NCI-H2196 treated with DMSO at 0.1 percent for 48 hours (cell line): Measurements from ENCODE around the gene ZMYND19.
"Not testable (repeated sequence)": the region's sequence is repeated elsewhere in the genome, so short reads cannot be mapped to it uniquely, and the experiment has no call there.

ENCODE experiments used
- DNase-seq: peaks from one replicate; lab custom pipeline; 2025; ENCODE audit not compliant: unreplicated experiment; lab: John Stamatoyannopoulos, UW

The ZMYND19 gene

DNA sequence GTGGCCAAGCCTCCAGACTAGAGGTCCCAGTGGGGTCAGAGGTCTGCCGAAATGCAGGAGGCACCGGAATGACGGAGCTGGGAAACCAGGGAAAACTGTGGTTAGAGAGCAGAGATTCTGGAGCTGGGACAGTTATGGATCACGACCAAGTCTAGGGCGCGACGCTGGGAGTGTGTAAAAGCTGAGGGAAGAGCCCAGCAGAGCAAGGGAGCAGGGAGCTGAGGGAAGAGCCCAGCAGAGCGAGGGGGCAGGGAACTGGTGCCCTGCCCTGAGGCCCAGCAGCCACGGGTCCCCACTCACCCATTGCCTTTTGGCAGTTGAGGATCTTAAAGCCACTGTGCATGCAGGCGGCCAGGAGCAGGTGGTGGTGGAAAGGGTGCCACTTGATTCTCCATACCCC, 26.2 kb downstream of the ZMYND19 start:
- no peak for DNase-seq

DNA sequence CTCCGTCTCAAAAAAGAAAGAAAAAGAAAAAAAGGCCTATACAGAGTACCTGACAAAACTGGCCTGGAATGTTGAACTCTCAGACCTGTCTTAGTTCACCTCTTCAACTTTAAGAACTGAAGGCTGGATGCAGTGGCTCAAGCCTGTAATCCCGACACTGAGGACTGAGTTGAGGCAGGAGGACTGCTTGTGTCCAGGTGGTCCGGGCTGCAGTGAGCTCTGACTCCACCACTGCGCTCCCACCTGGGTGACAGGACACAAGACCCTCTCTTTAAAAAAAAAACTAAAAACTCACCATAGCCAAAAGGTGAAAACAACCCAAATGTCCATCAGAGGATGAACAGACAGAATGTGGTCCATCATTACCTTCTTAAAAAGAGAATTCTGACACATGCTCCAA, 32.2 kb downstream of the ZMYND19 start:
- no peak for DNase-seq

DNA sequence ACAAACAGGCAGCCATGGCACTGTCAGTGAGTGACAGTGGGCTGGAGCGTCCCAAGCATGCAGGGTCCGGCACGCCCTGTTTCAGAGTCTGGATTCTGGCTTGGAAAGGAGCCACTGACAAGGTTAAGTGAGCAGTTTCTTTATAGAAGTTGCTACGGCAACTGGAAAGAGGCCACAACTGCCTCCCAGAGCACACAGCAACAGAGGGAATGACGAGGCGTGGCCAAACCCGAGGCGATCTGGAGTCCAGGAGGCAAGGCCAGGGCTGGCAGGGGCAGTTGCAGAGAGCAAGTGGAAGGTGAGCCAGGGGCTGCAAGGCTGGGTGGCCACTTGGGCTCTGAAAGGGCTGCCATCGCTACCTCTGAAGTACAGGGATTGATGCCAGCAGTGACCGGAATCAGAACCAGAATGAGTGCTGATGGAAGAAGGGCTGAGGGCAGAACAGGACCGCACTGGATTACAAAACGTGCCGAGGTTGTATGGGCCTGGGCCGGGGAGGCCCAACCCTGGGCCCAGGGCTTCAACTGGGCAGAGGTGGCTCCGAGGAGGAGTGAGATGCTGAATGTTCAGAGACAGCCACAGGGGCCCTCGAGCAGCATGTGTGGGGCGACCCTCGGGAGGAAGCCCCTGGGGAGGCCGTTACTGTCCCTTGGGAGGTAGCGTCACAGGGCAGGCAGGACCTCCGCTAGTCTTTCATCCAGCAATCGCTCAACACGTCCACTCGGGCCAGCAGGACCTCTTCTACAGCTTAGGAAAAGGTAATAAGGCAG, 34.1 kb downstream of the ZMYND19 start:
- no peak for DNase-seq

DNA sequence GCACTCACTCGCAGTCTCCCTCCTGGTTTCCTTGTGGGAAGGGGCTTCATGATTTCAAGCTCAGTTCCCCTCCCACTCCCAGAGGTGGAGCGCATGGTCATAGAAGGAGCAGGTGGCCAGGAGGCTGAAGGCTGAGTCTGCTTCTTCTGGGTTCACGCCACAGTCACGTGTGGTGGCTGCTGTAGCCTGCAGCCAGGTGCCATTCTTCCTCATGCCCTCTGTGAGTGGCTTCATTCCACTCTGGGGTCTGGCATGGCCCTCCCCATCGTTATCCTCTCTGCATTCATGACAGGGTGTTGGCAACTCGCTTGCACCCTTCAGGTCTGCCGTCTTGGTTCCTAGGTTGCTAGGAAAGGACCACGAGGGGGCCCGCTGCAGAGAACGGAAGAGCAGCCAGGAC, 35.1 kb downstream of the ZMYND19 start:
- no peak for DNase-seq

DNA sequence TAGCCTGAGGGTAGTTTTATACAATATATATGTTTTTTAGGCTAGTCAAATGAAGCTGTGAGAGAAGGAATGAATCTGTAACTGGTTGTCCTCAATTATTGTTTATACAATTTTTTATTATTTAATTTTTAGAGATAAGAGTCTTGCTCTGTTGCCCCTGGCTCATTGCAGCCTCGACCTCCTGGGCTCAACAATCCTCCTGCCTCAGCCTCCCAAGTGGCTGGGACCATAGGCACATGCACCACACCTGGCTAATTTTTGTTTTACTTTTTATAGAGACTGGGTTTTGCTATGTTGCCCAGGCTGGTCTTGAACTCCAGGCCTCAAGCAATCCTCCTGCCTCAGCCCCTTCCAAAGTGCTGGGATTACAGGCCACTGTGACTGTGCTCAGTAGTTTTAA, 36.0 kb downstream of the ZMYND19 start:
- DNase-seq: no peak

DNA sequence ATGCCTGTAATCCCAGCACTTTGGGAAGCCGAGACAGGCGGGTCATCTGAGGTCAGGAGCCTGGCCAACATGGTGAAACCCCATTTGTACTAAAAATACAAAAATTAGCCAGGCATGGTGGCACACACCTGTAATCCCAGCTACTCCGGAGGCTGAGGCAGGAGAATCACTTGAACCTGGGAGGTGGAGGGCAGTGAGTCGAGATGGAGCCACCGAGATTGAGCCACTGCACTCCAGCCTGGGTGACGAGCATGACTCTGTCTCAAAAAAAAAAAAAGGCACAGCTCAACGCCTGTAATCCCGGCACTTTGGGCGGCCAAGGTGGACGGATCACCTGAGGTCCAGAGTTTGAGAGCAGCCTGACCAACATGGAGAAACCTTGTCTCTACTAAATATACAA, 36.7 kb downstream of the ZMYND19 start:
- DNase-seq: not testable (repeated sequence)

DNA sequence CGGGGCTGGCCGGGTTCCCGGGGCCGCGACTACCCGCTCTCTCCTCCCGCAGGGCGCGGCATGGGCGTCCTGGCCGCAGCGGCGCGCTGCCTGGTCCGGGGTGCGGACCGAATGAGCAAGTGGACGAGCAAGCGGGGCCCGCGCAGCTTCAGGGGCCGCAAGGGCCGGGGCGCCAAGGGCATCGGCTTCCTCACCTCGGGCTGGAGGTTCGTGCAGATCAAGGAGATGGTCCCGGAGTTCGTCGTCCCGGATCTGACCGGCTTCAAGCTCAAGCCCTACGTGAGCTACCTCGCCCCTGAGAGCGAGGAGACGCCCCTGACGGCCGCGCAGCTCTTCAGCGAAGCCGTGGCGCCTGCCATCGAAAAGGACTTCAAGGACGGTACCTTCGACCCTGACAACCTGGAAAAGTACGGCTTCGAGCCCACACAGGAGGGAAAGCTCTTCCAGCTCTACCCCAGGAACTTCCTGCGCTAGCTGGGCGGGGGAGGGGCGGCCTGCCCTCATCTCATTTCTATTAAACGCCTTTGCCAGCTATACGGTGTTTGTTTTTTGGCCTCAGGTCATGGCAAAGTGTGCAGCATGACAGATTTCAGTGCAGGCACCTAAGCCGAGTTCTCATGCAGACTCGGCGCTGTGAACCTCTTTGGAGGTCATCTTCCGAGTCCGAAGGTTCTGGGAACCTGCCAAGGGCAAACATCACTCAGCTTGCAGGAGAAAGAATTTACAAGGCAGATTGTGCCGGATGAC, 38.1 kb downstream of the ZMYND19 start:
- DNase-seq: no peak

DNA sequence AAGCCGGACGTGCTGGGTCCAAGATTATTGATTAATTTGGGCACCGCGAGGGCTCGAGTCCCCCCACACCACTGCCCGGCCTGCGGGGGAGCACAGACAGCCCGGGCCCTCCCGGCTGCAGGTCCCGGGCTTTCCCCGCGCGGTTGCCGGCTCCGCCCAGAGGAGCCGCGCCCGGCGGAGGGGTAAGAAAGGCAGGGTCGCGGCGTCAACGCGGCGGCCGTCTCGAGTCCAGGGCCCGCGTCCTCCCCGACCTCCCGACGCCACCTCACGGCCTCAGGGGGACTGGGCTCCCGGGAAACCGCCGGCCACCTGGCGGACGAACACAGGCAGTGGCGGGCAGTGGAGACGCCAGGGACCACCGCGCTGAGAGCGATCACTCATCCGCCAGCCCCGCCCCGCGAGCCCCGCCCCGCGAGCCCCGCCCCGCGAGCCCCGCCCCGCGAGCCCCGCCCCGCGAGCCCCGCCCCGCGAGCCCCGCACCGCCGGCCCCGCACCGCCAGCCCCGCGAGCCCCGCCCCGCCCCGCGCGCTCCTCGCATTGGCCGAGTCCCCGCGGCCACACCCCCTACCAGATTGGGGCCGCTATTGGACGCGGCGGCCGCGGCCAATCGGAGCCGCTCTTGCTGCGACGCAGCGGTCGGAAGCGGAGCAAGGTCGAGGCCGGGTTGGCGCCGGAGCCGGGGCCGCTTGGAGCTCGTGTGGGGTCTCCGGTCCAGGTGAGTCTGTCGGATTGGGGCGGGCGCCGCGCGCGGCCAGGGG, 38.9 kb downstream of the ZMYND19 start, which contains the start of gene MRPL41:
Gene MRPL41, plus strand, starts transcription at position 616 of the 758 bp plus-strand sequence. CDS start 203 bp downstream, outside the sequence.
- peak; percentile 83 for DNase-seq

DNA sequence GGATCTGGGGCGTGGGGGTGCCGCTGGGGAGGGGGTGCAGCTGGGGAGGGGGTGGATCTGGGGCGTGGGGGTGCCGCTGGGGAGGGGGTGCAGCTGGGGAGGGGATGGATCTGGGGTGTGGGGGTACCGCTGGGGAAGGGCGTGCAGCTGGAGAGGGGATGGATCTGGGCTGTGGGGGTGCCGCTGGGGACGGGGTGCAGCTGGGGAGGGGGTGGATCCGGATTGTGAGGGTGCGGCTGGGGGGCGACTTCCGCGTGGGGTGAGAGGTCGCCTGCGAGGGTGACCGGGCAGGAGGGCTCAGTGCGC, 39.4 kb downstream of the ZMYND19 start:
- DNase-seq: not testable (repeated sequence)

DNA sequence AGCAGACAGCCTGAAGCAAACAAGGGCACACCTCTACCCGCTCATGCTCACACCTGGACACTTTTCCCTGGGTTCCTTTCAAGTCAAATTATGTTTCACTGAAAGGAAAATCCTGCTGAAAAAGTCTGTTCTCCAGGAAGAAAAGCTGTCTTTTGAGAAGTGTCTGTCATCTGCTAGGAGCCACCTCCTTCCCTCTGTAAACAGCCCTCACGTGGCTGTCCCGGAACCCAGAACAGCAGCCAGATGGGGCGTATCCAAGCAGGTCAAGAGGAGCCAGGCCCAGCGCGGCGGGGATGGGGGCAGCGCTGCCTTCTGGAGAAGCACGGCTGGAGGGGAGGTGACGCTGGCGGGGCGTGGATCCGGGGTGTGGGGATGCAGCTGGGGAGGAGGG, 40.1 kb downstream of the ZMYND19 start, which contains the start of gene PNPLA7:
Gene PNPLA7, minus strand, starts transcription at position 172 of the 391 bp plus-strand sequence. CDS start 205 bp downstream, outside the sequence.
- peak; percentile 90 for DNase-seq

DNA sequence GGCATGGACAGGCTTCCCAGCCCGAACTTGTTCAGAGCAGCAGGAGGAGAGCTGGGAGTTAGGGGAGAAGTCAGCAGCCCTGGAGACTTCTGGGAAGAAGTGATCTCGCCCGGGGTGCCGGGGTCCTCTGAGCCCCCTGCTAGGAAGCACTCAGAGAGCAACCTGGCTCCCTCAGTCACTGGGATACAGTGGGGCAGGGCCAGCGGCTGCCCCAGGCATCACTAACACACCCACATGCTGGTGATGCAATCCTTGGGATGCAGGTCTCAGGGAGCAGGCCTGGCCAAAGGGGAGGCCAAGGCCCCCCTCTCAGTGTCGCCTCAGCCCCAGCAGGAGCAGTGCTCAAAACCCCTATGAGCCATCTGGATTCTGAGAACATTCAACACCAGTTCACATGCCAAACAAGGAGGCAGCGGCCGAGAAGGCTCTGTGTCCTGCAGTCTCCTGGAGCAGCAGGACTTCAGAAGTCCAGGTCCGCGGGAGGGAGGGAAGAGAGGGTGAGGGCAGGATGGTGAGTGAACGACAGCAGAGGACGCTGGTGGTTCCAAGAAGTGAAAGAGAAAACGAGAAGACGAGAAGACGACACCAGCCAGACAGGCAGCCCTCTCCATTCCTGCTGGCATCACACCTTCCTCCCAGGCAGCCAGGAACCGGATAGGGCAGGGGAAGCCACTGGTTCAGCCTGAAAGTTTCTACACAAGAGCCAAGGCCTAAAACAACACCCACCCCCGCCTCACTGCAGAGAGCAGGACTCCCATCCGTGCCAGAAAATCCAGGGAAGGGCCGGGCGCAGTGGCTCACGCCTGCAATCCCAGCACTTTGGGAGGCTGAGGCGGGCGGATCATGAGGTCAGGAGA, 42.4 kb downstream of the ZMYND19 start:
- no peak for DNase-seq

DNA sequence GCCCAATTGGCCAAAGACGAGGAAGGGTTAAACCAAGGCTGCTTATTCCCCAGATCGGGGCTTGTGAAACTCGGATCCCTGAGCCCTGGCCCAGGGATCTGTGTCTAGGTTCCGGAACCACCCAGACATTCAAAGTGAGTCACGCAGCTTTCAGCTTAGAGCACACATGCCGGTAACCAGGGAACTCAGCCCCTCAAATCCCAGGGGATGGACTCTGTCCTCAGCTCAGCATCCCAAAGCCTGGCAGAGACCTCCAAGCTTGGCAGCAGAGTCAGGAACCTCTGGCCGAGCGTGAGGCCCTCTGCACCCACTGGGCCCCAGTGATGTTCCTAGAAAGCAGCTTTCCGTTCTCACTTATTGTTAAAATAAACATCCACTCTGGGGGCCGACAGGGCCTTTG, 45.2 kb downstream of the ZMYND19 start:
- DNase-seq: no peak

DNA sequence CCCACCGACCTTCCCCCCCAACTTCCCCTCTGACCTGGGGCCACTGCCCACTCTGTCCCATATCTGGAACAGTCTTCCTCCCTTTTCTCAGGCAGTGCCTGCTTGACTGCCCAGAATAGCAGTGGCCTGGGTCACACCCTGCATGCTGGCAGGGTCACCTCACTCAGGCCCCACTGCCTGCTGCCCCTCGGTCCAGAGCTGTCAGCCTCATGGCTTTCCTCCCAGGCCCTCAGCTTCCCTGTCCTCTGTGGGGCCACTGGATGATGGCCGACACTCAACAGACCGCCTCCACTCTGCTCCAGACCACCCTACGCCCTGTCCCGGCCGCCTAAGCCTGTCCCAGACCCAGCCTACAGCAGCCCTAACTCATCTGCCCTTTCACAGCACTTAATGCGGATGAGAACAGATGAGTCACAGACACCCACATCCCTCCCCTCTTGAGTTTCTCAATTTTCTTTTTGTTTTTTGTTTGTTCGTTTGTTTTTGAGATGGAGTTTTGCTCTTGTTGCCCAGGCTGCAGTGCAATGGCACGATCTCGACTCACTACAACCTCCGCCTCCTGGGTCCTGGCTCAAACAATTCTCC, 46.0 kb downstream of the ZMYND19 start:
- DNase-seq: no peak

DNA sequence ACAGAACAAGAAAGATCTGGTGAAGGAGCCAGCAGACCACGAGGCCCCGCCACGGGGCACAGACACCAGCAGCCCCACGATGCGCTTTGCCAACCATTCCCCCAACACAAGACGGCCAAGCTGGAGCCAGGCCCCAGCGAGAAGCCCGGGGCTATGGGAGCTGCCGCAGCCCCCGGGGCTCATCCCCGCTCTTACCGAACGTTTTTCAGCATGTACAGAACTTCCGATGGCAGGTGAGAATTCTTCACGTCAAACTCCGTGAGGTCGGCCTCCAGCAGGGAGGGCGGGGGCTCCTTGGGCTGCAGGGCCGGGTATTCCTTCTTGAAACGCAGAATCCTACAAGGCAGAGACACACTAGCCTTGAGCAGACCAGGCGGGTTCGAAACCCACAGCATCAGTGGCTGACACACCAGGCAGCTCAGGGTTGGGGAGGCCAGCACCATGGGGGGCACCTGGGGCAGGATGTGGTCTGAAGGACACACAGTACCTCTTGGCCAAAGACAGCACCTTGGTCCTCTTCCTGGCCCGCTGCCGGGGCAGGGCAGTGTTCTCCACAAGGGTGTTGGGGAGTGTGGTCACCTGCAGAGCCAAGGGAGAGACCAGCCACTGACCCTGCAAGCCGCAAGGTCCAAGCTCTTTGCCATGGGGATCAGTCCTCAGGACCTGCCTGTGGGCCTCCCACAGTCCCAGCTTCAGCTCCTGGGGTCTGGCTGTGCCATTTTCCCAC, 46.9 kb downstream of the ZMYND19 start:
- DNase-seq: no peak

DNA sequence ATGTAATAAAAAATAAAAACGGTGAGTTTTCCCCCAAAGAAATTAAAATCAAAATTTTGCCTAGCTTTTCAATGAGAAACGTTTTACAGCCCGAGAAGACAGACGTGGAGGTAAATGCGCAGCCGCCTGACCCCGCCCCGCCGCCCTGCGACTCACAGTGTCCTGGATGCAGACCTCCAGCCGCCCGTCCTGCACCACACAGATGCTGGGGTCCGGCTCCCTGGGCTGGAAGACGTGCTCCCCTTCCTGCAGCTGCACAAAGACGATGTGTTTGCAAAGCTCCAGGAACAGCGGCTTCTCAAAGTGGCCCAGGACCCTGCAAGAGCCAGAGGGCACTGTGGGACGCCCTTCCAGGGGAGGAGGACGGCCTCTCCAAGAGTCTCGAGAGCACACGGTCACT, 47.8 kb downstream of the ZMYND19 start:
- no peak for DNase-seq

DNA sequence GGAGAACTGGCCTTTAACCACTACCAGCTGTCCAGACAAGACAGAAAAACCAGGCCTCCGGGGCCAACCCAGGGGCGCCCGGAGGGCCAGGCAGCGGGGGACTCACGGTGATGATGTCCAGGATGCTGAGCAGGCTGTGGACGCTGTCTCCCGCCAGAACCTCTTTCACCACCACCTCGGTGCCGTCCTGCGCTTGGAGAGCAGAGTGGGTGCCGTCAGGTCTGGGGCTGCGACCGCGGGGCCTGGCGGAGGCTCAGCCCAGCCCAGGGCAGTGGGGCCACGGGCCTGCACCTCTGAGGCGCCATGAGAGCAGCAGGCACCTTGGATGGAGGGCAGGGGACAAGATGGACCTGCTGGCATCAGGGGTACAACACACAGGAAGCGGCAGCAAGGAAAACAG, 49.8 kb downstream of the ZMYND19 start:
- DNase-seq: no peak

DNA sequence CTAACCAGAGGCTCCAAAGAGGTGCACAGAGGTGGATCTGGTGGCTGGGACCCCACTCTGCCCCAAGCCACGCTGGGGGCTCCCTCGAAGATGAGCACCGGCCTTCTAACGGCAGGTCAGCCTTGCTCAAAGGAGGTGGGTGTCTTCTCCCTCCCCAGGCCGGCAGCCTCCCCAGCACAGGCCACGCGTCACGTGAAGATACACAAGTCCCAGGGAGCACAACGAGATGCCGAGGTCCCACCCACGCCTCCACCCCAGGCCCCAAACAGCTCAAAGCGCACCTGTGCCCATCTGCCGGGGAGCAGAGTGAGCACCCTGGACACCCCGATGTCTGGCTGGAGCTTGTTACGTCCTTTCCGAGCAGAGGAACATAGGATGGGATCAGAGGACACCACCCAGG, 52.3 kb downstream of the ZMYND19 start:
- DNase-seq: no peak

DNA sequence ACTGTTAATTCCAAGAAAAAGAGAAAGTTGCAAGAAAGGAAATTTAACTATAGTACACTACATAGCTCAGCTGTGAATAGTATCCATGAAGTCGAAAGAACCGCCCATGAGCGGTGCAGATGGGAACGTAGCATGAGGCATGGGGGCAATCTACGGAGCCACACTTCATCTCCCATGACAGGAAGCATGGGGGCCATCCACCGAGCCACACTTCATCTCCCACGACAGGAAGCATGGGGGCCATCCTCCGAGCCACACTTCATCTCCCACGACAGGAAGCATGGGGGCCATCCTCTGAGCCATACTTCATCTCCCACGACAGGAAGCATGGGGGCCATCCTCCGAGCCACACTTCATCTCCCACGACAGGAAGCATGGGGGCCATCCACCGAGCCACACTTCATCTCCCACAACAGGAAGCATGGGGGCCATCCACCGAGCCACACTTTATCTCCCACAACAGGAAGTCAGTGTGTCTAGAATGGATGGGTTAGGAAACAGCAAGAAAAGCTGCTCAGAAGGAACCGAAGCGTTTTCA, 53.6 kb downstream of the ZMYND19 start:
- not testable (repeated sequence) for DNase-seq

DNA sequence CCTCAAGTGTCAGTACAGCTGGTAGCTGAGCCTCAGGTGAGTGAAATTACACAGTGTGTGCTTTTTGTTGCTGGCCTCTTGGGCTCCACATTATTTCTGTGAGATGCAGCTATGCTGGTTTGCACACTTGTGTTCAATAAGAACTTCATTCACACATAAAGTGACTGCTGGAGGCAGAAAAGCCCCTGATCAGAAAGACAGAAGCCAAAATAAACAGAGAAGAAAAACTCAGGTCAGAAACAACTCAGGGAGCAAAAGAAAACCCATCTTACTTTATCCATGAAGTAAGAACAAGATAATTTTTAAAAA, 55.2 kb downstream of the ZMYND19 start:
- no peak for DNase-seq
